Ovary (tissue), 9 donors: ENCODE measurements around the gene CAMK2D. TPM values are rescaled to one million over a fixed set of nuclear protein-coding genes. Genes with fewer than 3 reads are reported as not detected.

Source experiments
- DNase-seq, 5 donors: peaks; one replicate each; pipeline ENCODE4 v3.0.0-alpha.2; 2019 to 2020
- H3K27ac ChIP-seq, 2 donors: fragments of 200-600 bp; one replicate each; pipeline versions ENCODE4 v1.5.1 to v1.8.0; 2019 to 2022
- H3K27me3 ChIP-seq: fragments of 200-600 bp; one replicate; pipeline ENCODE4 v1.8.0; 2022
- H3K36me3 ChIP-seq: fragments of 200-600 bp; sonication (generic); one replicate; pipeline ENCODE4 v1.5.1; 2019
- H3K4me1 ChIP-seq: one replicate; pipeline ENCODE4 v1.8.1; 2013; ENCODE audit warnings: mild to moderate bottlenecking, moderate library complexity; ENCODE audit not compliant: insufficient read depth
- H3K4me3 ChIP-seq: fragments of 200-600 bp; sonication (generic); one replicate; pipeline ENCODE4 v1.5.1; 2017
- H3K9me3 ChIP-seq, 2 donors: fragments of 200-600 bp in 1 of 2; sonication (generic) in 1 of 2; one replicate each; pipeline versions ENCODE4 v1.5.1 to v1.8.1; 2013 to 2019; ENCODE audit warnings: mild to moderate bottlenecking in 1 of 2, moderate library complexity in 1 of 2
- CTCF ChIP-seq, 3 donors: fragments of 450-650 bp in 2 of 3; fragments of 200-600 bp in 1 of 3; IDR thresholded peaks; one replicate each; pipeline versions ENCODE4 v1.5.1 to v1.8.0; 2016 to 2022; ENCODE audit warnings: antibody characterized with exemption in 3 of 3, mild to moderate bottlenecking in 1 of 3
- EP300 ChIP-seq: sonication (generic); formaldehyde crosslinking; IDR thresholded peaks from one replicate; pipeline ENCODE4 v1.6.1; 2017; ENCODE audit warnings: antibody characterized with exemption
- POLR2A ChIP-seq: fragments of 450-650 bp; IDR thresholded peaks from one replicate; pipeline ENCODE4 v1.6.1; 2017; ENCODE audit warnings: antibody characterized with exemption, mild to moderate bottlenecking, moderate library complexity
- WGBS, 3 donors: extraction: QIAGEN DNeasy Blood & Tissue Kit in 1 of 3; methylation state at CpG; one replicate each; pipeline versions ENCODE4 v1.1.5 to v1.1.7; 2013 to 2017; 5-methylcytosine and 5-hydroxymethylcytosine counted together
- intact Hi-C, 4 donors: fragments of 100-400 bp; cut with DNase I; formaldehyde crosslinking; loops; one replicate each; pipeline versions ENCODE4 v1.11.0 to v1.15.1; 2022 to 2023
- polyA plus RNA-seq, 2 donors: library from polyadenylated mRNA; stranded (reverse); fragments of 200-250 nt in 1 of 2; fragments of 350-450 nt in 1 of 2; fragmentation: Illumina TruSeq in 1 of 2; extraction: RNeasy Lipid Tissue Mini Kit (QIAGEN cat#74804) in 1 of 2; gene quantifications; one replicate each; pipeline ENCODE4 v1.2.3, GENCODE V29; 2013 to 2014
- total RNA-seq, 7 donors: library from RNA; depleted of rRNA in 2 of 7; stranded (reverse); fragments of >200 nt in 2 of 7; fragmentation: NEBNext Ultra II Directional in 3 of 7; extraction: Animal tissue kit (Norgen Biotek cat#: 25700) in 3 of 7; gene quantifications; one replicate each; pipeline versions ENCODE4 v1.1.0 to v1.2.4, GENCODE V29; 2016 to 2023
- donor health status: DM: no; HTN: no; CAD: no; lungs with moderate emphysema.
- donor health status: DM: no; HTN: no; CAD: no.
- donor health status: Bipolar disorder and iron deficiency.
- donor health status: DM: yes; HTN: yes; CAD: no.
- donor health status: DM: no; HTN: no; CAD: no.
- donor health status: DM: yes; HTN: yes; CAD: no.

Gene CAMK2D
- total and polyA plus RNA-seq, 9 donors: 14.2 to 36.9 (median 32.2) TPM

- intact Hi-C loops: no loop called here
- Histone ChIP-seq H3K9me3 (no peaks in the 10 kb centered on the region), H3K4me1 (peaks cover 9% of the 10 kb centered on the region), H3K27me3 (no peaks in the 10 kb centered on the region), H3K27ac (no peak overlapping the region), H3K4me3 (no peak overlapping the region), H3K36me3 (no peaks in the 10 kb centered on the region)
- 95 to 96% (median 95%) methylated on average over 2 of the region's 2 CpGs for WGBS, 3 donors
- TF ChIP-seq EP300 (no peak), CTCF (IDR thresholded peaks at IDR 0.05) (no peak), POLR2A (no peak)
- no peak for DNase-seq
Observed at GRCh38 chr4:113637823-113638561, 123.5 kb downstream of the CAMK2D start.

GRCh38 chr4:113637363-113637762 lies 124.2 kb downstream of the CAMK2D start:
- Histone ChIP-seq H3K4me1 (peaks cover 7% of the 10 kb centered on the region), H3K9me3 (no peaks in the 10 kb centered on the region), H3K27ac (no peak overlapping the region)

GRCh38 chr4:113636877-113637276 lies 124.7 kb downstream of the CAMK2D start:
- intact Hi-C loops: no loop called here
- TF ChIP-seq CTCF (IDR thresholded peaks at IDR 0.05): no peak
- no peak for TF ChIP-seq EP300
- TF ChIP-seq POLR2A: no peak
- peaks cover 7% of the 10 kb centered on the region for H3K4me1 ChIP-seq
- no peak for DNase-seq
- H3K9me3 ChIP-seq: no peaks in the 10 kb centered on the region
- H3K4me3 ChIP-seq: no peak overlapping the region
- H3K27ac ChIP-seq: no peak overlapping the region
- H3K36me3 ChIP-seq: no peaks in the 10 kb centered on the region
- no peaks in the 10 kb centered on the region for H3K27me3 ChIP-seq

More at GRCh38 chr4:113637363-113637762, 124.2 kb downstream of the CAMK2D start:
- TF ChIP-seq CTCF (IDR thresholded peaks at IDR 0.05) (no peak), EP300 (no peak), POLR2A (no peak)
- Histone ChIP-seq H3K27me3 (no peaks in the 10 kb centered on the region), H3K36me3 (no peaks in the 10 kb centered on the region), H3K4me3 (no peak overlapping the region)
- WGBS, 3 donors: 0 to 1% (median 1%) methylated on average over 1 of the region's 1 CpG
- DNase-seq: no peak
- intact Hi-C loops: no loop called here

GRCh38 chr4:113636438-113636818 lies 125.1 kb downstream of the CAMK2D start:
- 93 to 96% (median 94%) methylated on average over 3 of the region's 3 CpGs for WGBS, 3 donors
- H3K9me3 ChIP-seq: no peaks in the 10 kb centered on the region
- no peak overlapping the region for H3K27ac ChIP-seq
- H3K4me1 ChIP-seq: peaks cover 7% of the 10 kb centered on the region
- no peak overlapping the region for H3K4me3 ChIP-seq
- H3K27me3 ChIP-seq: no peaks in the 10 kb centered on the region
- intact Hi-C loops: no loop called here
- TF ChIP-seq POLR2A: no peak
- no peak for TF ChIP-seq CTCF (IDR thresholded peaks at IDR 0.05)
- no peak for TF ChIP-seq EP300
- no peak for DNase-seq
- H3K36me3 ChIP-seq: no peaks in the 10 kb centered on the region
